ENCODE results near the gene SSR3.

Gene SSR3

GRCh38 chr3:156498307-156498706, 56.6 kb downstream of the SSR3 start:
- TF ChIP-seq POLR2AphosphoS5 (IDR thresholded peaks at IDR 0.05; ENCODE audit: low read depth, low read length) (no peak), TAF1 (IDR thresholded peaks at IDR 0.05; ENCODE audit: borderline replicate concordance, insufficient read depth, low read length) (no peak), FOXP2 (optimal IDR thresholded peaks at IDR 0.05; ENCODE audit: borderline replicate concordance, extremely low read depth, extremely low read length, insufficient read depth) (no peak), SIN3A (IDR thresholded peaks at IDR 0.05; ENCODE audit: borderline replicate concordance, insufficient read depth, low read length) (no peak), REST (IDR thresholded peaks at IDR 0.05; ENCODE audit: insufficient read depth in 1 of 2, low read depth in 2 of 2, low read length in 2 of 2) (no peak)

GRCh38 chr3:156497326-156497725, 57.6 kb downstream of the SSR3 start:
- TF ChIP-seq REST (IDR thresholded peaks at IDR 0.05; ENCODE audit: insufficient read depth in 1 of 2, low read depth in 2 of 2, low read length in 2 of 2) (no peak), POLR2AphosphoS5 (IDR thresholded peaks at IDR 0.05; ENCODE audit: low read depth, low read length) (no peak), FOXP2 (optimal IDR thresholded peaks at IDR 0.05; ENCODE audit: borderline replicate concordance, extremely low read depth, extremely low read length, insufficient read depth) (no peak), TAF1 (IDR thresholded peaks at IDR 0.05; ENCODE audit: borderline replicate concordance, insufficient read depth, low read length) (no peak), SIN3A (IDR thresholded peaks at IDR 0.05; ENCODE audit: borderline replicate concordance, insufficient read depth, low read length) (no peak)

GRCh38 chr3:156495816-156496215, 59.1 kb downstream of the SSR3 start:
- TF ChIP-seq FOXP2 (optimal IDR thresholded peaks at IDR 0.05; ENCODE audit: borderline replicate concordance, extremely low read depth, extremely low read length, insufficient read depth) (no peak), REST (IDR thresholded peaks at IDR 0.05; ENCODE audit: insufficient read depth in 1 of 2, low read depth in 2 of 2, low read length in 2 of 2) (no peak), SIN3A (IDR thresholded peaks at IDR 0.05; ENCODE audit: borderline replicate concordance, insufficient read depth, low read length) (no peak), TAF1 (IDR thresholded peaks at IDR 0.05; ENCODE audit: borderline replicate concordance, insufficient read depth, low read length) (no peak), POLR2AphosphoS5 (IDR thresholded peaks at IDR 0.05; ENCODE audit: low read depth, low read length) (no peak)

- TF ChIP-seq TAF1 (IDR thresholded peaks at IDR 0.05; ENCODE audit: borderline replicate concordance, insufficient read depth, low read length) (no peak), REST (IDR thresholded peaks at IDR 0.05; ENCODE audit: insufficient read depth in 1 of 2, low read depth in 2 of 2, low read length in 2 of 2) (no peak), POLR2AphosphoS5 (IDR thresholded peaks at IDR 0.05; ENCODE audit: low read depth, low read length) (no peak), SIN3A (IDR thresholded peaks at IDR 0.05; ENCODE audit: borderline replicate concordance, insufficient read depth, low read length) (no peak), FOXP2 (optimal IDR thresholded peaks at IDR 0.05; ENCODE audit: borderline replicate concordance, extremely low read depth, extremely low read length, insufficient read depth) (no peak)
Observed at GRCh38 chr3:156493887-156494286, 61.0 kb downstream of the SSR3 start.

- no peak for TF ChIP-seq REST (IDR thresholded peaks at IDR 0.05; ENCODE audit: insufficient read depth in 1 of 2, low read depth in 2 of 2, low read length in 2 of 2)
- no peak for TF ChIP-seq POLR2AphosphoS5 (IDR thresholded peaks at IDR 0.05; ENCODE audit: low read depth, low read length)
- no peak for TF ChIP-seq FOXP2 (optimal IDR thresholded peaks at IDR 0.05; ENCODE audit: borderline replicate concordance, extremely low read depth, extremely low read length, insufficient read depth)
- no peak for TF ChIP-seq SIN3A (IDR thresholded peaks at IDR 0.05; ENCODE audit: borderline replicate concordance, insufficient read depth, low read length)
- no peak for TF ChIP-seq TAF1 (IDR thresholded peaks at IDR 0.05; ENCODE audit: borderline replicate concordance, insufficient read depth, low read length)
Observed at GRCh38 chr3:156492801-156493261, 62.1 kb downstream of the SSR3 start.
